CD4-positive, CD25-positive, alpha-beta regulatory T cell (primary cell): ENCODE data around the gene ABCB4. TPM values are rescaled to one million over a fixed set of nuclear protein-coding genes. Genes with fewer than 3 reads are reported as not detected.

Experiments used
- ATAC-seq, 2 donors: fragments of 150-1000 bp; cut with Tn5 transposase; one replicate each; pipeline ENCODE4 v1.10.0; 2021; ENCODE audit warnings: low read depth in 2 of 2, moderate number of reproducible peaks in 2 of 2, moderate library complexity in 1 of 2
- DNase-seq, 3 donors: peaks; one replicate each; pipeline versions ENCODE4 v3.0.0 to v3.0.0-alpha.2; 2012 to 2022; ENCODE audit warnings: mixed read lengths in 1 of 3
- H3K27ac ChIP-seq: one replicate; pipeline ENCODE4 v1.7.0; 2013; ENCODE audit warnings: mild to moderate bottlenecking, low read length; ENCODE audit not compliant: insufficient read depth, poor library complexity, severe bottlenecking
- H3K27me3 ChIP-seq: one replicate; pipeline ENCODE4 v1.7.0; 2013; ENCODE audit warnings: low read length; ENCODE audit not compliant: control insufficient read depth, insufficient read depth
- H3K36me3 ChIP-seq: one replicate; pipeline ENCODE4 v1.7.0; 2013; ENCODE audit warnings: mild to moderate bottlenecking, low read length, moderate library complexity; ENCODE audit not compliant: control insufficient read depth, insufficient read depth
- H3K4me1 ChIP-seq: 2 replicates; pipeline ENCODE4 v1.7.0; 2013; ENCODE audit warnings: mild to moderate bottlenecking, low read length; ENCODE audit not compliant: insufficient read depth, control insufficient read depth, poor library complexity, severe bottlenecking
- H3K4me3 ChIP-seq: one replicate; pipeline ENCODE4 v1.7.0; 2013; ENCODE audit warnings: low read depth, mild to moderate bottlenecking, low read length, moderate library complexity
- H3K9me3 ChIP-seq, 2 experiments: 1 replicate in 1 of 2; 2 replicates in 1 of 2; pipeline ENCODE4 v1.7.0; 2013; ENCODE audit warnings: low read length in 2 of 2, mild to moderate bottlenecking in 1 of 2, moderate library complexity in 1 of 2; ENCODE audit not compliant: control insufficient read depth in 2 of 2
- H3K27ac Mint-ChIP-seq, 3 donors: one replicate each; pipeline ENCODE4 v1.8.0; 2020 to 2022; ENCODE audit warnings: mild to moderate bottlenecking in 3 of 3, mixed read lengths in 3 of 3, moderate library complexity in 2 of 3
- H3K27me3 Mint-ChIP-seq: one replicate; pipeline ENCODE4 v1.8.0; 2022; ENCODE audit warnings: mild to moderate bottlenecking, mixed read lengths
- H3K36me3 Mint-ChIP-seq: one replicate; pipeline ENCODE4 v1.8.0; 2020; ENCODE audit warnings: mixed read lengths
- H3K4me1 Mint-ChIP-seq, 4 donors: one replicate each; pipeline ENCODE4 v1.8.0; 2020 to 2022; ENCODE audit warnings: mixed read lengths in 4 of 4, mild to moderate bottlenecking in 1 of 4
- H3K4me3 Mint-ChIP-seq, 4 donors: one replicate each; pipeline ENCODE4 v1.8.0; 2020 to 2022; ENCODE audit warnings: mild to moderate bottlenecking in 4 of 4, mixed read lengths in 4 of 4, moderate library complexity in 3 of 4
- H3K9me3 Mint-ChIP-seq, 7 donors: one replicate each; pipeline ENCODE4 v1.8.0; 2020 to 2022; ENCODE audit warnings: mixed read lengths in 7 of 7, mild to moderate bottlenecking in 3 of 7, moderate library complexity in 2 of 7
- polyA plus RNA-seq, 4 donors: library from polyadenylated mRNA; unstranded; fragments of 300-500 nt; fragmentation: Illumina TruSeq; gene quantifications; one replicate each; pipeline ENCODE4 v1.2.3, GENCODE V29; 2021
- total RNA-seq: library from RNA; stranded (reverse); gene quantifications from one replicate; pipeline ENCODE4 v1.2.3, GENCODE V29; 2022

ABCB4 gene
- total and polyA plus RNA-seq, 5 donors from 2014 or later: not detected

DNA sequence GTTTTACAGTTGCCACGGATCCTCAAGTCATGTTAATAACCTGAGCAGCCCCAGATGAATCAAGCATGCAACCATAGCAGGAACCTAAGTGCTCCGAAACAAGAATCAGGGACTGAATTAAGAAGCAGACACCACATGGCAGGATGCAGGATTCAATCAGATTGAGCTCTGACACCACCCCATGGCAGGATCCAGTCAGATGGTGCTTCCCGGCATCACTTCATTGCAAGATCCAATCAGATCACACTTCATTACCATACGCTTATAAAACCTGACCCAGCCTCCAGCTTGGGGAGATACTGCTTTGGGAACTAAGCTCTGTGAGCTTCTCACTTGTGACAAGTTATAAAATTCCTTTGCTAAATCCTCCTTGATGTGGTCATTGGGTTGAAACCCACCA lies 55.3 kb downstream of the ABCB4 start:
- H3K9me3 Mint-ChIP-seq: peaks cover 0 to 1% (median 0%) of the 10 kb centered on the region in 7 donors
- Histone ChIP-seq H3K4me1 (no peaks in the 10 kb centered on the region), H3K27ac (no peak overlapping the region), H3K36me3 (no peaks in the 10 kb centered on the region), H3K4me3 (no peak overlapping the region), H3K9me3 (no peaks in the 10 kb centered on the region), H3K27me3 (no peaks in the 10 kb centered on the region)
- no peaks in the 10 kb centered on the region for H3K36me3 Mint-ChIP-seq
- H3K27ac Mint-ChIP-seq: no peak overlapping the region
- DNase-seq: no peak
- H3K4me3 Mint-ChIP-seq: no peak overlapping the region
- H3K27me3 Mint-ChIP-seq: peaks cover 28% of the 10 kb centered on the region
- no peaks in the 10 kb centered on the region for H3K4me1 Mint-ChIP-seq
- ATAC-seq: no peak

DNA sequence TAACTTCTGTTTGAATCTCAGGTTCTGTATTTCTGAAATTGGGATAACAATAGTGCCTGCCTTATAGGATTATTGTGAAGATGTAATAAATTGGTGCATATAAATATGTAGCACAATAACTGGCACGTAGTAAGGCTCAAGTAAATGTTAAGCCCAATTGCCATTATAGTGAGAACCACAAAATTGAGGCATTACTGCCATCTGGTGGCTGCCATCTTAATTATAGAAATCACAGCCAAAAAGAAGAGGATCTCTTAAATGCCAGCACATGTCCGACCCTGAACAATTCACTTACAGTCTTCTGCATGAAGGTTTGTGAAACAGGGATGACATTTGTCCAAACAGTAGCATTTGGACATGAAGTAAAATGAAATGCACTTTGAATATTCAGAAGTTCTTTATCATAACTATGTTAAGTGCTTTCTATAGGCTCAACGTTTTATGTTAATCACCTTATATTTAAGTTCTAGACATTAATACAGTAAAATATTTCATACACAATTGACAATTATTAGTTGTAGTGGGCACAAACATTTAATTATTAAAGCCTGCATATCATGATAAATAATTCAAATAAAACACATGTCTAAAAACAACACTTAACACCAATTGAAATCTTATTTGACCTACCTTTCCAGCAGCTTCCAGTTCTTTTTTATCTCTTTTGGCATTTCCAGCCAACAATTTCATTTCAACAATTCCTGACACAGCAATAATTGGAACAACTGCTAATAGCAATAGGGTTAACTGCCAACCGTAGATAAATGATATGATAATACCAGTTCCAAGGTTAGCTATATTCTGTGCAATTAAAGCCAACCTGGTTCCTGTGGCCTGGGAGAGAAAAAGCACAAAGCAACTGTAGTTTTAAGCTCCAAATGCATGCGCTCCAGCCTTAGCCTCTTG lies 58.5 kb downstream of the ABCB4 start:
- Mint-ChIP-seq H3K4me3 (no peak overlapping the region), H3K36me3 (no peaks in the 10 kb centered on the region), H3K4me1 (no peaks in the 10 kb centered on the region), H3K27ac (no peak overlapping the region), H3K27me3 (peaks cover 19% of the 10 kb centered on the region), H3K9me3 (peaks cover 0 to under 1% (median 0%) of the 10 kb centered on the region in 7 donors)
- Histone ChIP-seq H3K4me3 (no peak overlapping the region), H3K4me1 (no peaks in the 10 kb centered on the region), H3K9me3 (no peaks in the 10 kb centered on the region), H3K27me3 (no peaks in the 10 kb centered on the region), H3K36me3 (no peaks in the 10 kb centered on the region), H3K27ac (no peak overlapping the region)
- ATAC-seq: peak; percentile 42 to 57
- peak; percentile 47 to 76 (median 69) for DNase-seq

DNA sequence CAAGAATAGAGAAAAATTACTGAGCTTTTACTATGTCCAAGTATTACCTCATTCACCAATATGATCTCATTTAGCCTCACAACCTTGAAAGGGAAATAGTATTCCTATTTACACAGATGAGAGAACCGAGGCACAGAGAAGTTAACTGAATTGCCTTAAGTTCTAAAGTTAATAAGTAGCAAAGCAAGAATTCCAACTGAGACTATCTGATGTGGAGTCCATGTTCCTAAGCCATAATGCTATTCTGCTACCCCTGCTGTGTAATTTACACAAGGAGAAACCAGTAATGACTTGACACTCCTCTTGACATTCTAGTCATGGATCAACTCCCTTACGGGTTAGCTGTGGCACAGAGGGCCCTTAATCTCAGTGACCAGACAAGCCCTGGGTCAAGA lies 60.7 kb downstream of the ABCB4 start:
- no peaks in the 10 kb centered on the region for H3K36me3 Mint-ChIP-seq
- Histone ChIP-seq H3K4me3 (no peak overlapping the region), H3K4me1 (no peaks in the 10 kb centered on the region), H3K27me3 (no peaks in the 10 kb centered on the region), H3K27ac (no peak overlapping the region), H3K36me3 (no peaks in the 10 kb centered on the region), H3K9me3 (no peaks in the 10 kb centered on the region)
- H3K4me3 Mint-ChIP-seq: no peak overlapping the region
- H3K4me1 Mint-ChIP-seq: no peaks in the 10 kb centered on the region
- ATAC-seq: no peak
- H3K9me3 Mint-ChIP-seq: no peaks in the 10 kb centered on the region
- no peak overlapping the region for H3K27ac Mint-ChIP-seq
- no peak for DNase-seq
- peaks cover 19% of the 10 kb centered on the region for H3K27me3 Mint-ChIP-seq

GRCh38 chr7:87413951-87414793 lies 61.3 kb downstream of the ABCB4 start:
- Mint-ChIP-seq H3K36me3 (no peaks in the 10 kb centered on the region), H3K4me3 (no peak overlapping the region), H3K27me3 (peaks cover 15% of the 10 kb centered on the region), H3K27ac (no peak overlapping the region), H3K9me3 (no peaks in the 10 kb centered on the region), H3K4me1 (no peaks in the 10 kb centered on the region)
- H3K4me1 ChIP-seq: no peaks in the 10 kb centered on the region
- DNase-seq: no peak
- H3K9me3 ChIP-seq: no peaks in the 10 kb centered on the region
- no peak overlapping the region for H3K4me3 ChIP-seq
- no peaks in the 10 kb centered on the region for H3K27me3 ChIP-seq
- no peak for ATAC-seq
- H3K27ac ChIP-seq: no peak overlapping the region
- no peaks in the 10 kb centered on the region for H3K36me3 ChIP-seq

DNA sequence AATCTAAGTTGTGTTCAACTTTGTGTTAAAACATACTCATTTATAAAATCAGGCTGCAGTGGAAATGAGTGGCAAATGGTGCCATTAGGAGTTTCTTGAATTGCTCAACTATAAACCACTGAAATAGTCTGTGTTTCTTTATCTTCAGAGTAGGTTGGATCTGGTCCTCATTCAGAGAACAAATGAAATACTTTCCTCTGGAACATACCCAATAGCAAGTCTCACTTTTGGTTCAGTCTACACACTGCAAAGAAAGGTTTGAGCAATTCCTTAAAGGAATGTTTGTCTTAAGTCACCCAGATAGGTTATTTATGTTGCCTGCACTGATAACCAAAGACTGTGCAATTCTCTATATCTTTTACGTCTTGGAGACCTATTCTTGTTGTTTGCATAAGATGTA lies 62.5 kb downstream of the ABCB4 start:
- Mint-ChIP-seq H3K4me1 (no peaks in the 10 kb centered on the region), H3K27ac (no peak overlapping the region), H3K9me3 (no peaks in the 10 kb centered on the region), H3K27me3 (peaks cover 14% of the 10 kb centered on the region), H3K36me3 (no peaks in the 10 kb centered on the region), H3K4me3 (no peak overlapping the region)
- no peaks in the 10 kb centered on the region for H3K27me3 ChIP-seq
- H3K4me3 ChIP-seq: no peak overlapping the region
- no peaks in the 10 kb centered on the region for H3K9me3 ChIP-seq
- no peak overlapping the region for H3K27ac ChIP-seq
- no peaks in the 10 kb centered on the region for H3K4me1 ChIP-seq
- DNase-seq (no peak), ATAC-seq (no peak)
- no peaks in the 10 kb centered on the region for H3K36me3 ChIP-seq

- Histone ChIP-seq H3K36me3 (no peaks in the 10 kb centered on the region), H3K9me3 (no peaks in the 10 kb centered on the region), H3K27ac (no peak overlapping the region), H3K4me3 (no peak overlapping the region), H3K4me1 (no peaks in the 10 kb centered on the region), H3K27me3 (peaks cover 3% of the 10 kb centered on the region)
- ATAC-seq (no peak), DNase-seq (no peak)
- H3K9me3 Mint-ChIP-seq: no peaks in the 10 kb centered on the region
- peaks cover 7% of the 10 kb centered on the region for H3K27me3 Mint-ChIP-seq
- no peaks in the 10 kb centered on the region for H3K4me1 Mint-ChIP-seq
- no peak overlapping the region for H3K27ac Mint-ChIP-seq
- H3K4me3 Mint-ChIP-seq: no peak overlapping the region
- H3K36me3 Mint-ChIP-seq: no peaks in the 10 kb centered on the region
Observed at GRCh38 chr7:87411186-87411585, 64.3 kb downstream of the ABCB4 start.

DNA sequence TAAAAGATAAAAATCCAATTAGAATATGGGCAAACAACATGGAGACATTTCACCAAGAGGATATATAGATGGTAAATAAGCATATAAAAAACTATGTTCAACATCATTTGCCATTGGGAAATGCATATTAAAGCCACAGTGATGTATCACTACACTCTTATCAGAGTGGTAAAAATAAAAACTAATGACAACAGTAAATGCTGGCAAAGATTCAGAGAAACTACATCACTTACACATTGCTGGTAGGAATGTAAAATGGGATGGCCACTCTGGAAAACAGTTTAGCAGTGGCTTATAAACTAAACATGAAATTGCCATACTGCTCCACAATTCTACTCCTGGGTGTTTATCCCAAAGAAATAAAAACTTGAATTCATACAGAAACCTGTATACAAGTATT lies 70.8 kb downstream of the ABCB4 start:
- Mint-ChIP-seq H3K36me3 (no peaks in the 10 kb centered on the region), H3K27ac (no peak overlapping the region), H3K27me3 (no peaks in the 10 kb centered on the region), H3K4me3 (no peak overlapping the region), H3K4me1 (no peaks in the 10 kb centered on the region), H3K9me3 (no peaks in the 10 kb centered on the region)
- Histone ChIP-seq H3K27me3 (peaks cover 3% of the 10 kb centered on the region), H3K4me3 (no peak overlapping the region), H3K36me3 (no peaks in the 10 kb centered on the region), H3K4me1 (no peaks in the 10 kb centered on the region), H3K27ac (no peak overlapping the region), H3K9me3 (no peaks in the 10 kb centered on the region)
- ATAC-seq (no peak), DNase-seq (no peak)
